Activated CD4-positive, alpha-beta T cell treated with anti-CD3 and anti-CD28 coated beads, Interleukin-2, amount 50 U/mL, for 48 hours (primary cell): ENCODE data around the gene MTMR3.
"Not testable (repeated sequence)": the region's sequence is repeated elsewhere in the genome, so short reads cannot be mapped to it uniquely, and the experiment has no call there.

ENCODE experiments used
- DNase-seq, 2 experiments: peaks; one replicate each; pipeline ENCODE4 v3.0.0-alpha.2; 2020

MTMR3 gene

GRCh38 chr22:30061094-30061493 is 178.1 kb downstream of the MTMR3 start:
- DNase-seq, result not testable (repeated sequence)

GRCh38 chr22:30062259-30062658 is 179.3 kb downstream of the MTMR3 start:
- DNase-seq, result no peak

- DNase-seq, result no peak
These were observed 180.0 kb downstream of the MTMR3 start for GRCh38 chr22:30062950-30063349.

GRCh38 chr22:30064172-30064571 is 181.2 kb downstream of the MTMR3 start:
- DNase-seq, result no peak

GRCh38 chr22:30073743-30074142 is 190.8 kb downstream of the MTMR3 start:
- no peak for DNase-seq

- DNase-seq, result no peak
These were observed 191.2 kb downstream of the MTMR3 start for GRCh38 chr22:30074147-30074546.

GRCh38 chr22:30074994-30075393 is 192.0 kb downstream of the MTMR3 start:
- no peak for DNase-seq

GRCh38 chr22:30077279-30077880 is 194.4 kb downstream of the MTMR3 start:
- no peak for DNase-seq

GRCh38 chr22:30078320-30079311 is 195.6 kb downstream of the MTMR3 start:
- DNase-seq, result peak; percentile 28 to 36

- no peak for DNase-seq
These were observed 197.1 kb downstream of the MTMR3 start, which contains the start of gene HORMAD2 for GRCh38 chr22:30079952-30080533. TSS of gene HORMAD2 (plus strand) at chr22:30080464. CDS start at chr22:30093953, 13,489 bp downstream.
